Measurements from ENCODE around the gene CLINT1.

GRCh38 chr5:157747766-157748700 lies 110.9 kb downstream of the CLINT1 start:
- TF ChIP-seq ZNF530 (CRISPR knock-in tag; IDR thresholded peaks at IDR 0.05; ENCODE audit: low read depth) = no peak
- TF ChIP-seq FOXP4 (CRISPR knock-in tag; IDR thresholded peaks at IDR 0.05) = no peak
- TF ChIP-seq SMAD9 (CRISPR knock-in tag; IDR thresholded peaks at IDR 0.05) = no peak
- no peak for TF ChIP-seq CTCF (CRISPR knock-in tag; IDR thresholded peaks at IDR 0.05)
- TF ChIP-seq NFRKB (IDR thresholded peaks at IDR 0.05) = no peak
- TF ChIP-seq ZNF777 (CRISPR knock-in tag; IDR thresholded peaks at IDR 0.05) = no peak
- TF ChIP-seq REPIN1 (CRISPR knock-in tag; IDR thresholded peaks at IDR 0.05; ENCODE audit: borderline replicate concordance, low read depth) = no peak
- no peak for TF ChIP-seq SP5 (CRISPR knock-in tag; IDR thresholded peaks at IDR 0.05; ENCODE audit: borderline replicate concordance, low read depth)

Measured in HepG2 (cell line).